ENCODE results near the gene RASAL1.

Gene RASAL1

DNA sequence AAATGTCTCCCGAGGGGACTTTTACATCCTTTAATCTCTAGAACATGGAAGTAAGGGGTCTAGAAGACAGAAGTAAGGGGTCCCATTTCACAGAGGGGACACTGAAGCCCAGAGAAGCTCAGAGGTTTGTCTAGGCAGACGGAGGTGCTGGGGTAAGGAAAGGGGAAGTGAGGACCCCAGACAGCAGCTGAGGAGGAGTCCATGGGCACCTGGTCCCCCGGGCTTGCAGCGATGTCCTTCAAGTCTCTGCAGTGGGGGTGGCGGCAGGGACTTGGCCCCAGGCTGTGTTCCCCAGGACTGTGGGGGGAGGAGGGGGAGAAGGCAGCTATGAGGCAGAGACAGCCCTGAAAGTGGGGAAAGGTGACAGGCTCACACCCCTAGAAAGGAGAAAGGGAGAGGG, 48.4 kb downstream of the RASAL1 start:
- Histone ChIP-seq H3K27me3 (ENCODE audit: insufficient read depth, low read depth) (no peaks in the 10 kb centered on the region), H3K9ac (peak overlapping the region; percentile 65), H3K4me2 (peak overlapping the region; percentile 51; the same call in 1 of the 2 replicates), H3K36me3 (ENCODE audit: insufficient read depth) (no peaks in the 10 kb centered on the region), H3K4me1 (ENCODE audit: low read depth, poor library complexity, severe bottlenecking) (peaks cover 67% of the 10 kb centered on the region), H3K4me3 (IDR thresholded peaks at IDR 0.05; ENCODE audit: insufficient read depth, low read depth, low read length) (no peak overlapping the region), H2AFZ (ENCODE audit: low read depth) (peak overlapping the region; percentile 54; the same call in 1 of the 2 replicates), H4K20me1 (ENCODE audit: insufficient read depth) (no peaks in the 10 kb centered on the region), H3K27ac (peak overlapping the region; percentile 62), H3K79me2 (ENCODE audit: insufficient read depth, low read depth) (no peaks in the 10 kb centered on the region)
- no peak for TF ChIP-seq CTCF (conservative IDR thresholded peaks at IDR 0.05; ENCODE audit: low read depth, low read length)

GRCh38 chr12:113086249-113087164, 49.1 kb downstream of the RASAL1 start:
- TF ChIP-seq CTCF (conservative IDR thresholded peaks at IDR 0.05; ENCODE audit: low read depth, low read length) = no peak
- peaks cover 68% of the 10 kb centered on the region for H3K4me1 ChIP-seq (ENCODE audit: low read depth, poor library complexity, severe bottlenecking)
- H3K27ac ChIP-seq = peak overlapping the region; percentile 62
- H3K4me3 ChIP-seq (IDR thresholded peaks at IDR 0.05; ENCODE audit: insufficient read depth, low read depth, low read length) = no peak overlapping the region
- peak overlapping the region; percentile 51 for H3K4me2 ChIP-seq
- H3K27me3 ChIP-seq (ENCODE audit: insufficient read depth, low read depth) = no peaks in the 10 kb centered on the region
- no peaks in the 10 kb centered on the region for H4K20me1 ChIP-seq (ENCODE audit: insufficient read depth)
- H3K79me2 ChIP-seq (ENCODE audit: insufficient read depth, low read depth) = no peaks in the 10 kb centered on the region
- H3K36me3 ChIP-seq (ENCODE audit: insufficient read depth) = no peaks in the 10 kb centered on the region
- peak overlapping the region; percentile 65 for H3K9ac ChIP-seq
- peak overlapping the region; percentile 54; the same call in 1 of the 2 replicates for H2AFZ ChIP-seq (ENCODE audit: low read depth)

DNA sequence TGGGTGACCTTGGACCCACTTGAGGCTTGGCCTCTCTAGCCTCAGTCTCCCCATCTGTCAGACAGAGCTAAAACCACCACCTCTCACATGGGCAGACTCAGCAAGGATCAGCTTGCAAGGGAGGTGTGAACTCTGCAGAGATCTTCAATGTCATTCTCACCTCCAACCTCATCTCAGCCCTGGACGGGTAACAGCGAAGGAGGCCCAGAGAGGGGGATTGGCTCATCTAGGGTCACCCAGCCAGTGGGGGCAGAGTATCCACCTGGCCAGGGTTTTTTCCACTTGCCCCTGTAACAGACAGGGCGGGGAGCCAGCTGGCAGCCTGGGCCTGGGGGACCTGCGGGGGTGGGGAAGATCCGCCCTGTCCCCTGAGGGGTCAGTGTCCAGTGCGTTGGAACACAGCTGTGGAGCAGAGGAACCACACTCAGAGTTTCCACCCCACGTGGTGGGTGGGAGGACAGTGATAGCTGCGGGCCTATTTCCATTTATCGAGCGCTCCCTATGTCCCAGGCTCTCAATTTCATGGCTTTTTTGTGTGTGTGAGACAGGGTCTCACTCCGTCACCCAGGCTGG, 51.6 kb downstream of the RASAL1 start:
- no peaks in the 10 kb centered on the region for H4K20me1 ChIP-seq (ENCODE audit: insufficient read depth)
- peak overlapping the region; percentile 93 for H3K27ac ChIP-seq
- no peaks in the 10 kb centered on the region for H3K27me3 ChIP-seq (ENCODE audit: insufficient read depth, low read depth)
- no peak overlapping the region for H2AFZ ChIP-seq (ENCODE audit: low read depth)
- no peaks in the 10 kb centered on the region for H3K36me3 ChIP-seq (ENCODE audit: insufficient read depth)
- H3K4me3 ChIP-seq (IDR thresholded peaks at IDR 0.05; ENCODE audit: insufficient read depth, low read depth, low read length) = no peak overlapping the region
- peak overlapping the region; percentile 37; the same call in 1 of the 2 replicates for H3K9ac ChIP-seq
- H3K4me1 ChIP-seq (ENCODE audit: low read depth, poor library complexity, severe bottlenecking) = peaks cover 94% of the 10 kb centered on the region
- H3K79me2 ChIP-seq (ENCODE audit: insufficient read depth, low read depth) = no peaks in the 10 kb centered on the region
- no peak for TF ChIP-seq CTCF (conservative IDR thresholded peaks at IDR 0.05; ENCODE audit: low read depth, low read length)
- peak overlapping the region; percentile 56; the same call in 1 of the 2 replicates for H3K4me2 ChIP-seq

GRCh38 chr12:113082486-113083148, 52.9 kb downstream of the RASAL1 start:
- H3K4me3 ChIP-seq (IDR thresholded peaks at IDR 0.05; ENCODE audit: insufficient read depth, low read depth, low read length) = no peak overlapping the region
- H3K4me2 ChIP-seq = peak overlapping the region; percentile 56; the same call in 1 of the 2 replicates
- H3K9ac ChIP-seq = peak overlapping the region; percentile 37; the same call in 1 of the 2 replicates
- H2AFZ ChIP-seq (ENCODE audit: low read depth) = no peak overlapping the region; the same call in 1 of the 2 replicates
- H3K4me1 ChIP-seq (ENCODE audit: low read depth, poor library complexity, severe bottlenecking) = peaks cover 95% of the 10 kb centered on the region
- H4K20me1 ChIP-seq (ENCODE audit: insufficient read depth) = no peaks in the 10 kb centered on the region
- H3K79me2 ChIP-seq (ENCODE audit: insufficient read depth, low read depth) = no peaks in the 10 kb centered on the region
- no peak for TF ChIP-seq CTCF (conservative IDR thresholded peaks at IDR 0.05; ENCODE audit: low read depth, low read length)
- no peaks in the 10 kb centered on the region for H3K36me3 ChIP-seq (ENCODE audit: insufficient read depth)
- no peaks in the 10 kb centered on the region for H3K27me3 ChIP-seq (ENCODE audit: insufficient read depth, low read depth)
- H3K27ac ChIP-seq = peak overlapping the region; percentile 93
